NCI-H1092 (cell line): ENCODE results near the gene PCYT1A.
A peak's percentile ranks its signal among the peaks of the same experiment; 100 is the strongest.
"Not testable (repeated sequence)": the region's sequence is repeated elsewhere in the genome, so short reads cannot be mapped to it uniquely, and the experiment has no call there.

Experiments
- DNase-seq: peaks from one replicate; lab custom pipeline; 2025; lab: John Stamatoyannopoulos, UW

Gene PCYT1A

DNA sequence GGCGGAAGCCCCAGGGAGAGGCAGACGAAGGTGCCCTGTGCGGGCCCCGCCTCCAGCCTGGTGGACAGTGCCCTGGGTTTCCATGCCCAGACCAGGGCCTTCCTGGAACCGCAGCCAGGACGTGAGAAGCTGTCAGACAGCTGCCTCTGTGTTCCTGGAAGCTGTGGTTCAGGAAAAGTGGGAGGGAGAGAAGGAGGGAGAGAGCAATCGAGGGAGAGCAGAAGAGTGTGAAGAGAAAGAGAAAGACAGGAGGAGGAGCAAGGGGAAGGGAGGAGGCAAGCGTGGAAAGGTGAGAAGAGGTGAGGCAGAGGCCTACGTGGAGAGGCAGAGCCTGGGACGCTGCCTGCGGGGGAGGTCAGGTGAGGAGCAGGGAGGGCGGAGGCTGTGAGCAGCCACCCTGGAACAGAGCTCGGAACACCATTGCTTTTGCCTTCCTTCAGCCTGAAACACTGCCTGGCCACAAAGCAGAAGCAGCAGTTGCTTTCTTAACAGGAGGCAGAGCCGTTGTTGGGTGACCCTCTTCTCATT is 94.9 kb downstream of the PCYT1A start:
- DNase-seq: no peak

DNA sequence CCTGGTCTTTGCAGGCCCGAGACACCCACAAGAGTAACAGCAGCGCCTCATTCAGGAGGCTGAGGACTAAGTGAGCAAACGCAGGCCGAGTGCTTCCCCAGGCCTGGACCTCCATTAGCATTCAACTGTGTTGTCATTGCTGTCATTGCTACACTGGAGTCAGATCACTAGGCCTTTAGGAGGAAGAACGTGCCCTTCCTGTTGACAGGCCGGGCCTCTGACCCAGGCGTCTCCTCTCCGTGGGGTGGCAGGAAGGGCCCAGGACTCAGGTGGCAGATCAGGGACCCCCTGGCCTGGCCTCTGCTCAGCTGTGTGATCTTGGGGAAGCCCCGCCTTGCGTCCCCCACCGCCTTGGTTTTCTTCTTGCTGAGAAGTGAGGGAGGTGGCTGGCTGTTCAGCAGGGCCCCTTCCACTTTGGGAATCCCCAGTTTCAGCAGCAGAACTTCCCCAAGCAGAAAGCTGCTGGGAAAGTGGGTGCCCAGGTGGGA is 95.4 kb downstream of the PCYT1A start:
- DNase-seq: no peak

DNA sequence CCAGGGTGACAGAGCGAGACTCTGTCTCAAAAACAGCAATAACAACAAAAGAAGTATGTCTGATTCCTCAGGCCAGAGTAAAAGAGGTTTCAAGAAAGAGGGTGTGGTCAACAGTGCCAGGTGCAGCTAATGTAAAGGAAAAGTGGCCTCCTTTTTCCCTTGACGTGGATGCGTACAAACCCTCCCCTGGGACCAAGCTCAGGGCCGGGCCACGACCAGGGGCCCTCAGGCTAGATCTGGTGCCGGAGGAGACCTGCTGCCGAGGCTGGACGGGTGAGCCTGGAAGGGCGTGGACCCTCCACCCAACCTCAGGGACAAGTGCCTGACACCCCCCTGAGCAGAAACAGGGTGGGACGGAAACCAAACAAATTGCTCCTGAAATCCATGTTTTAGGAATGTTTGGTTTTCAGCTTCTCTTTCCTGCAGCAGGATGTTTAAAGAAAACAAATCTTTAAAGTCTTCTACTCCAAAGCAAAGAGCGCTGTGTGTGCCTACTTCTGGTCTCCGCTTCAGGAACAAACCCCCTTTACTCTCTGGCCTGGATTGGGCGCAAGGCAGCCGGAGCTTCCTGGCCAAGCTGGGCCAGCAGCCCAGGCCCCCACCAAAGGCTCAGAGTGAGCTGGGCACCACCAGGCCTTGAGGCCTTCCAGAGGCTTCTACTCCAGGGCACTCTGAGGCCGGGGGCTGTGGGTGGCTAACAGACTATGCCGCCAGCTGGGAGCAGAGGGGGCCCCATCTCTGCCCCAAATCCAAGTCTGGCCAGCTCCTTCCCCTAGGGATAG is 97.8 kb downstream of the PCYT1A start:
- DNase-seq: no peak

DNA sequence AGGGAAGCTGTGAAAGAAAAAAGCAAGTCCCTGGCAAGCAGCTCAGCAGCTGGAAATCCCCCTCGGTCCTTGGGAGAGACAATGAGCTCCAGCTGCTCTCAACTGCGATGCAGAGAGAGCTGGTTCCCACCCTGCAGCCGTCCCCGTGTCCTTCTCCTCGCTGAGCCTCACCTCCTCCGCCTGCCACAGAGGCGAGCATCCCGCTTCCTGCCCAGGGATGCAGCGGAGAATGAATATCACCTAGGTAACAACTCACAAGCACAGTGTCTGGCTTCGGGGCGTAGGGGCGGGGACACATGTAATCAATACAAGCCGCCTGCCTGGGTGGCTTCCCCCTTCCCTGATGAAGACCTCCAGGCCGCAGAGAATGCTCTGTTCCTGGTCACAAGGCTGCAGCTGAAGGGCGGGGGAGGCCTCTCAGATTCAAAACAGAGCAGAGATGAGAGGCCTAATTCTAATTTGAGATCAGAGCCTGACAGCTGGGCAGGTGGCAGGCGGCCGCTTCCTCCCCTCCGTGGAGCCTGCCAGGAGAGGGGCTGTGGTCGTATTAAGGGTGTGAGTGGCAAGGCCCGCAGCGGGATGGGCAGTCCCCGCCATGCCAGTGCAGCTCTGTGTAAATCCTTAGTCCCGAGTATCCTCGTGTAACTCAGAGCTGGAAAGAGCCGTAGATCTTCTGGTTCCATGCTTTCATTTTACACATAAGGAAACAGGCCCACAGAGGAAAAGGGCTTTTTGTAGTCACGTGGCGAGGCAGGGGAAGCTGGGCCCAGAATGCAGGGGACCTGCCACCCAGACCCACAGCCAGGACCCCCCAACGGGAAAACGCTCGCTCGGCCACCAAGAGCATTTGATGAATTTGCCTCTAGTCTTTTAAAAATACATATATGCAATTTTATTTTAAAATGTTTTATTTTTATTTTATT is 100.6 kb downstream of the PCYT1A start:
- DNase-seq: peak; percentile 74

DNA sequence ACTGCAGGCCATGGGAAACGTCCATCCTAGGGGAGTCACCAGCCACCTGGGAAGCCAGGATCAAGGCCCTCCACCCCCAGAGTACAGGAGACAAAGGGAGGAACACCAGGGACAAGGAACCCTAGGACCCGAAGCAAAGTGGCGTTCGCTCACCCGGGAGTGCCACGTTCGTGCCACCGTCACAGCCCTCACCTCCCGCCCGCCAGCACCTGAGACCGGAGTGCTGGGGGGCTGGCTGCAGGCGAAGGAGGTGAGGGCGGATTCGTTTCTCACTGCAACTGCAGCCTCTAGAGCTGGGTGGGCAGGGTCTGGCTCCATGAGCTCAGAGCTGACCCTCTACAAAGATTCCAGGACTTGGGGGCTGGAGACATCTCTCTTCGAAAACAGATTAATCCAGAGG is 102.6 kb downstream of the PCYT1A start:
- no peak for DNase-seq

DNA sequence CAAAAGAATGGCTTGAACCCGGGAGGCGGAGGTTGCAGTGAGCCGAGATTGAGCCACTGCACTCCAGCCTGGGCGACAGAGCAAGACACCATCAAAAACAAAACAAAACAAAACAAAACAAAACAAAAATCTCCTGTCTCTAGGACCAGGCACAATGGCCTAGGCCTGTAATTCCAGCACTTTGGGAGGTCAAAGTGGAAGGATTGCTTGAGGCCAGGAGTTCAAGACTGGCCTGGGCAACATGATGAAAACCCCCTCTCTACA is 103.4 kb downstream of the PCYT1A start:
- DNase-seq: not testable (repeated sequence)

DNA sequence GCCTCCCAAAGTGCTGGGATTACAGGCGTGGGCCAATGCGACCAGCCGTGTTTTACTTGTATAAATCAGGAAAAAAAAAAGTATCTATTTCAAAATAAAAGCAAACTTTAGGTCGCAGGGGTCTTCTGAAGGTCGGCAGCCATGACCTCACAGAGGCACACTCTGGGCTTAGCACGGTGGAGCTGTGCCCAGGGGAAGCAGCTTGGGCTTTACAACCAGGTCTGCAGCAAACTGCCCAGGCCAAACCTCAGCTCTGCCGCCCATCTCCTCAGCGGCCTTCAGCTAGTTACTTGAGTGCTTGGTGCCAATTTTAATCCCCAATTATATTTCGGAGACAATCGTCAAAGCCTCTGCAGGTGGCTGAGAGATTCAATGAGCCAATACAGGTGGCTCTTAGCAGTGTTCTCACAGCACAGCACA is 106.4 kb downstream of the PCYT1A start:
- DNase-seq: no peak

DNA sequence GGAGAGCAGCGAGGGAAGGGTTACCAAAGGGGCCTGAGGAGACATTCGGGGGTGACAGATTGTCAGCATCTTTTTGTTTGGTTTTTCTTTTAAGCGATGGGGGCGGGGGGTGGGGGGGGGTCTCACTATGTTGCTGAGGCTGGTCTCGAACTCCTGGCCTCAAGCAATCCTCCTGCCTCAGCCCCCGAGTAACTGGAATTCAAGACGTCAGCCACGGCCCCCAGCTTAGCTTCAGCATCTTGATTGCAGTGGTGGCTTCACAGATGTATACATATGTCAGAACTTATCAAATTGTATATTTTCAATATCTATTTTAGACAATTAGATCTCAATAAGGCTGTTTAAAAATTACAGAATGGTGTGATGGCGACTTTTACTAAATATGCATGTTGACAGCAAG is 107.2 kb downstream of the PCYT1A start:
- DNase-seq: no peak
